ENCODE measurements around the gene PNCK.

Gene PNCK

DNA sequence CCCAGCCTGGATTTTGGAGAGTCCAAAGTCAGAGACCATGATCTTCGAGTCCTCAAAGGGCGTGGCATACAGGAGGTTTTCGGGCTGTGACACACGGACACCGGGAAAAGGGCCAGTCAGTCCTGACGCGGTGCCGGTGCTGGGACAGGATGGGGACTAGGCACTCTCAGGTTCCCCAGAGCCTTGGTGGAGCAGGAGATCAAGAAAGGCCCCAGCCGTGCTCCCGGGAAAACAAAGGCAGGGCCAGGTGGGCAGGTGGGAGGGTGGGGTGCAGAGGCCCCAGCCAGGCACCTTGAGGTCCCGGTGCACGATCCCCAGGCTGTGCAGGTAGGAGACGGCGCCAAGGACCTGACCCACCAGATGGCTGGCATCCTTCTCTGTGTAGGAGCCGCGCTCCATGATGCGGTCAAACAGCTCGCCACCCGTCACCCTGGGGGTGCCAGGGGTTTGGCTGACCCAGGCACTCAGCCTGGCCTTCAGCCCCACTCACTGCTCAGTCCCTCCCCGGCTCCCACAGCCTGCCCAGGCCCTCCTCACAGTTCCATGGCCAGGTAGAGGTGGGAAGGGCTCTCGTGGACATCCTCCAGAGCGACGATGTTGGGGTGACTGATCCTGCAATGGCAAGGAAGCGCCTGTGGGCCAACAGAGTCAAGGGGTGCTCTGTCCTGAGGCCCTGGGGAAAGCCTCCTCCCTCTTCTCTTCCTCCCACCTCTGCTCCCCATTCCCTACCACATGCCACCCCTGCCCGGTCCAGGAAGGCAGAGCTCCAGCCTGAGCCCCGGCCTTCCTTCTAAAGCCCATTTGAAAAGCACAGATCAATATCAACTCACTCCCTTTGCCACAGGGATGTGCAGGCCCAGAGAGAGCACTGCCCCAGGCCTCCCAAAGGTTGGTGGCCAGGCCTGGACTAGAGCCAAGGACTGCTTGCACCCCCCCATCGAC lies 1.8 kb downstream of the PNCK start:
- no peak for ATAC-seq
- TF ChIP-seq TCF4 (CRISPR knock-in tag; IDR thresholded peaks at IDR 0.05; ENCODE audit: borderline replicate concordance) (no peak), TOX (CRISPR knock-in tag; IDR thresholded peaks at IDR 0.05; ENCODE audit: borderline replicate concordance) (no peak), RARB (CRISPR knock-in tag; IDR thresholded peaks at IDR 0.05) (no peak), ISL1 (CRISPR knock-in tag; IDR thresholded peaks at IDR 0.05) (no peak), ZNF565 (CRISPR knock-in tag; conservative IDR thresholded peaks at IDR 0.05; ENCODE audit: low read depth) (no peak), SNAI2 (CRISPR knock-in tag; IDR thresholded peaks at IDR 0.05) (no peak), ARNTL (CRISPR knock-in tag; IDR thresholded peaks at IDR 0.05; ENCODE audit: borderline replicate concordance, low read depth) (no peak), PPARA (CRISPR knock-in tag; IDR thresholded peaks at IDR 0.05; ENCODE audit: borderline replicate concordance) (no peak), ZFP30 (CRISPR knock-in tag; IDR thresholded peaks at IDR 0.05) (no peak), BACH2 (CRISPR knock-in tag; IDR thresholded peaks at IDR 0.05; ENCODE audit: borderline replicate concordance) (no peak), ESRRG (CRISPR knock-in tag; IDR thresholded peaks at IDR 0.05) (no peak)
- TF ChIP-seq, protein P1, sequence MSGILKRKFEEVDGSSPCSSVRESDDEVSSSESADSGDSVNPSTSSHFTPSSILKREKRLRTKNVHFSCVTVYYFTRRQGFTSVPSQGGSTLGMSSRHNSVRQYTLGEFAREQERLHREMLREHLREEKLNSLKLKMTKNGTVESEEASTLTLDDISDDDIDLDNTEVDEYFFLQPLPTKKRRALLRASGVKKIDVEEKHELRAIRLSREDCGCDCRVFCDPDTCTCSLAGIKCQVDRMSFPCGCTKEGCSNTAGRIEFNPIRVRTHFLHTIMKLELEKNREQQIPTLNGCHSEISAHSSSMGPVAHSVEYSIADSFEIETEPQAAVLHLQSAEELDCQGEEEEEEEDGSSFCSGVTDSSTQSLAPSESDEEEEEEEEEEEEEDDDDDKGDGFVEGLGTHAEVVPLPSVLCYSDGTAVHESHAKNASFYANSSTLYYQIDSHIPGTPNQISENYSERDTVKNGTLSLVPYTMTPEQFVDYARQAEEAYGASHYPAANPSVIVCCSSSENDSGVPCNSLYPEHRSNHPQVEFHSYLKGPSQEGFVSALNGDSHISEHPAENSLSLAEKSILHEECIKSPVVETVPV (CRISPR knock-in tag; IDR thresholded peaks at IDR 0.05) = no peak
- TF ChIP-seq, protein P2, sequence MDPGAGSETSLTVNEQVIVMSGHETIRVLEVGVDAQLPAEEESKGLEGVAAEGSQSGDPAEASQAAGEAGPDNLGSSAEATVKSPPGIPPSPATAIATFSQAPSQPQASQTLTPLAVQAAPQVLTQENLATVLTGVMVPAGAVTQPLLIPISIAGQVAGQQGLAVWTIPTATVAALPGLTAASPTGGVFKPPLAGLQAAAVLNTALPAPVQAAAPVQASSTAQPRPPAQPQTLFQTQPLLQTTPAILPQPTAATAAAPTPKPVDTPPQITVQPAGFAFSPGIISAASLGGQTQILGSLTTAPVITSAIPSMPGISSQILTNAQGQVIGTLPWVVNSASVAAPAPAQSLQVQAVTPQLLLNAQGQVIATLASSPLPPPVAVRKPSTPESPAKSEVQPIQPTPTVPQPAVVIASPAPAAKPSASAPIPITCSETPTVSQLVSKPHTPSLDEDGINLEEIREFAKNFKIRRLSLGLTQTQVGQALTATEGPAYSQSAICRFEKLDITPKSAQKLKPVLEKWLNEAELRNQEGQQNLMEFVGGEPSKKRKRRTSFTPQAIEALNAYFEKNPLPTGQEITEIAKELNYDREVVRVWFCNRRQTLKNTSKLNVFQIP (CRISPR knock-in tag; IDR thresholded peaks at IDR 0.05; ENCODE audit: borderline replicate concordance, low read depth) = no peak
- TF ChIP-seq, protein P3, sequence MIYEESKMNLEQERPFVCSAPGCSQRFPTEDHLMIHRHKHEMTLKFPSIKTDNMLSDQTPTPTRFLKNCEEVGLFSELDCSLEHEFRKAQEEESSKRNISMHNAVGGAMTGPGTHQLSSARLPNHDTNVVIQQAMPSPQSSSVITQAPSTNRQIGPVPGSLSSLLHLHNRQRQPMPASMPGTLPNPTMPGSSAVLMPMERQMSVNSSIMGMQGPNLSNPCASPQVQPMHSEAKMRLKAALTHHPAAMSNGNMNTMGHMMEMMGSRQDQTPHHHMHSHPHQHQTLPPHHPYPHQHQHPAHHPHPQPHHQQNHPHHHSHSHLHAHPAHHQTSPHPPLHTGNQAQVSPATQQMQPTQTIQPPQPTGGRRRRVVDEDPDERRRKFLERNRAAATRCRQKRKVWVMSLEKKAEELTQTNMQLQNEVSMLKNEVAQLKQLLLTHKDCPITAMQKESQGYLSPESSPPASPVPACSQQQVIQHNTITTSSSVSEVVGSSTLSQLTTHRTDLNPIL (CRISPR knock-in tag; IDR thresholded peaks at IDR 0.05; ENCODE audit: low read depth) = no peak
- TF ChIP-seq, protein P4, sequence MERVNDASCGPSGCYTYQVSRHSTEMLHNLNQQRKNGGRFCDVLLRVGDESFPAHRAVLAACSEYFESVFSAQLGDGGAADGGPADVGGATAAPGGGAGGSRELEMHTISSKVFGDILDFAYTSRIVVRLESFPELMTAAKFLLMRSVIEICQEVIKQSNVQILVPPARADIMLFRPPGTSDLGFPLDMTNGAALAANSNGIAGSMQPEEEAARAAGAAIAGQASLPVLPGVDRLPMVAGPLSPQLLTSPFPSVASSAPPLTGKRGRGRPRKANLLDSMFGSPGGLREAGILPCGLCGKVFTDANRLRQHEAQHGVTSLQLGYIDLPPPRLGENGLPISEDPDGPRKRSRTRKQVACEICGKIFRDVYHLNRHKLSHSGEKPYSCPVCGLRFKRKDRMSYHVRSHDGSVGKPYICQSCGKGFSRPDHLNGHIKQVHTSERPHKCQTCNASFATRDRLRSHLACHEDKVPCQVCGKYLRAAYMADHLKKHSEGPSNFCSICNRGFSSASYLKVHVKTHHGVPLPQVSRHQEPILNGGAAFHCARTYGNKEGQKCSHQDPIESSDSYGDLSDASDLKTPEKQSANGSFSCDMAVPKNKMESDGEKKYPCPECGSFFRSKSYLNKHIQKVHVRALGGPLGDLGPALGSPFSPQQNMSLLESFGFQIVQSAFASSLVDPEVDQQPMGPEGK (CRISPR knock-in tag; IDR thresholded peaks at IDR 0.05; ENCODE audit: borderline replicate concordance) = no peak
- TF ChIP-seq, protein P5, sequence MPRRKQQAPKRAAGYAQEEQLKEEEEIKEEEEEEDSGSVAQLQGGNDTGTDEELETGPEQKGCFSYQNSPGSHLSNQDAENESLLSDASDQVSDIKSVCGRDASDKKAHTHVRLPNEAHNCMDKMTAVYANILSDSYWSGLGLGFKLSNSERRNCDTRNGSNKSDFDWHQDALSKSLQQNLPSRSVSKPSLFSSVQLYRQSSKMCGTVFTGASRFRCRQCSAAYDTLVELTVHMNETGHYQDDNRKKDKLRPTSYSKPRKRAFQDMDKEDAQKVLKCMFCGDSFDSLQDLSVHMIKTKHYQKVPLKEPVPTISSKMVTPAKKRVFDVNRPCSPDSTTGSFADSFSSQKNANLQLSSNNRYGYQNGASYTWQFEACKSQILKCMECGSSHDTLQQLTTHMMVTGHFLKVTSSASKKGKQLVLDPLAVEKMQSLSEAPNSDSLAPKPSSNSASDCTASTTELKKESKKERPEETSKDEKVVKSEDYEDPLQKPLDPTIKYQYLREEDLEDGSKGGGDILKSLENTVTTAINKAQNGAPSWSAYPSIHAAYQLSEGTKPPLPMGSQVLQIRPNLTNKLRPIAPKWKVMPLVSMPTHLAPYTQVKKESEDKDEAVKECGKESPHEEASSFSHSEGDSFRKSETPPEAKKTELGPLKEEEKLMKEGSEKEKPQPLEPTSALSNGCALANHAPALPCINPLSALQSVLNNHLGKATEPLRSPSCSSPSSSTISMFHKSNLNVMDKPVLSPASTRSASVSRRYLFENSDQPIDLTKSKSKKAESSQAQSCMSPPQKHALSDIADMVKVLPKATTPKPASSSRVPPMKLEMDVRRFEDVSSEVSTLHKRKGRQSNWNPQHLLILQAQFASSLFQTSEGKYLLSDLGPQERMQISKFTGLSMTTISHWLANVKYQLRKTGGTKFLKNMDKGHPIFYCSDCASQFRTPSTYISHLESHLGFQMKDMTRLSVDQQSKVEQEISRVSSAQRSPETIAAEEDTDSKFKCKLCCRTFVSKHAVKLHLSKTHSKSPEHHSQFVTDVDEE (CRISPR knock-in tag; IDR thresholded peaks at IDR 0.05) = no peak

DNA sequence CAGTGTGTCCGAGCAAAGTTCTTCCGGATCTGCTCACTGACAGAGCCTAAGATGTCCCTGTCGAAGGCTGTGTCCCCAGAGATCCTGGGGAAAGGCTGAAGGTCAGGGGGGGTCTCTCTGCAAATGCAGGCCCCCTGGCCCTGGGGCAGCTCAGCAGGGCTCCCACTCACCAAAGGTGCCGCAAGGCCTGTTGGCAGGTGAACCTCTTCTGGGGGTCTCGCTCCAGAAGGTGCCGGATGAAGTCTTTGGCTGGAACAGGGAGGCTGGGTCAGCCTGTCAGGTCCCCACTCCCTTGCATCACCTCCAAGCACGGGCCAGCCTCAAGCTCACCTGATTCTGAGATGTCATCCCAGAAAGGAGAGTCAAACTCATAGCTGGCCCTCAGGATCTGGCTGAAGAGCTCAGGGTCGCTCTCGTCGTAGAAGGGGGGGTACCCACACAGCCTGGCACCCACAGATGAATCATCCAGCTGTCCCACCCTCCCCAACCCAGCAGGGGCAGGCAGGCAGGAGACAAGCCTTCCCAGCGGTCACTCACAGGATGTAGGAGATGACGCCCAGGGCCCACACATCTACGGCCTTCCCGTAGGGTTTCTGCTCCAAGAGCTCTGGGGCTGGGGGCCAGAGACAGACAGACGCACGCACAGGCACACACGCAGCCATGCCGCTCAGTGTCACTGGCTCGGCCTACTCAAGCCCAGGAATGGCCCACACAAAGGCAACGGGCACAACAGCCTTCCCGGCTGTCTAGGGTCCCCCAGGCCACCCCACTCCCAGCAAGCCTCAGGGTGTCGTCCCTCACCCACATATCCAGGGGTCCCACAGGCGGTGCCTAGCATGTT lies 2.6 kb downstream of the PNCK start:
- no peak for ATAC-seq
- TF ChIP-seq PPARA (CRISPR knock-in tag; IDR thresholded peaks at IDR 0.05; ENCODE audit: borderline replicate concordance) (no peak), BACH2 (CRISPR knock-in tag; IDR thresholded peaks at IDR 0.05; ENCODE audit: borderline replicate concordance) (no peak), ZFP30 (CRISPR knock-in tag; IDR thresholded peaks at IDR 0.05) (no peak), GLIS3 (CRISPR knock-in tag; IDR thresholded peaks at IDR 0.05) (no peak), ZNF565 (CRISPR knock-in tag; conservative IDR thresholded peaks at IDR 0.05; ENCODE audit: low read depth) (no peak), SNAI2 (CRISPR knock-in tag; IDR thresholded peaks at IDR 0.05) (no peak), ESRRG (CRISPR knock-in tag; IDR thresholded peaks at IDR 0.05) (no peak), ZC3H10 (CRISPR knock-in tag; IDR thresholded peaks at IDR 0.05) (no peak), ZNF70 (CRISPR knock-in tag; IDR thresholded peaks at IDR 0.05) (no peak), RARB (CRISPR knock-in tag; IDR thresholded peaks at IDR 0.05) (no peak), ISL1 (CRISPR knock-in tag; IDR thresholded peaks at IDR 0.05) (no peak), ARNTL (CRISPR knock-in tag; IDR thresholded peaks at IDR 0.05; ENCODE audit: borderline replicate concordance, low read depth) (no peak)
- TF ChIP-seq, protein P1 (CRISPR knock-in tag; IDR thresholded peaks at IDR 0.05) = no peak
- TF ChIP-seq, protein P4 (CRISPR knock-in tag; IDR thresholded peaks at IDR 0.05; ENCODE audit: borderline replicate concordance) = no peak
